Colonic mucosa (tissue), 4 donors: ENCODE measurements around the gene UBE2D3. TPM values are rescaled to one million over a fixed set of nuclear protein-coding genes. Genes with fewer than 3 reads are reported as not detected.

Experiments used
- DNase-seq: peaks from one replicate; pipeline ENCODE4 v3.0.0-alpha.2; 2020
- H3K27ac ChIP-seq: fragments of 200-600 bp; one replicate; pipeline ENCODE4 v1.8.0; 2021
- H3K27me3 ChIP-seq: fragments of 200-600 bp; one replicate; pipeline ENCODE4 v1.8.0; 2021
- H3K36me3 ChIP-seq: fragments of 200-600 bp; one replicate; pipeline ENCODE4 v1.8.0; 2021
- H3K4me1 ChIP-seq: fragments of 200-600 bp; one replicate; pipeline ENCODE4 v1.8.0; 2021; ENCODE audit warnings: mild to moderate bottlenecking
- H3K4me3 ChIP-seq: fragments of 200-600 bp; one replicate; pipeline ENCODE4 v1.8.0; 2021
- H3K9ac ChIP-seq, 2 donors: one replicate each; pipeline ENCODE4 v1.7.0; 2013; ENCODE audit warnings: control low read depth in 2 of 2, low read depth in 2 of 2, low read length in 2 of 2
- H3K9me3 ChIP-seq: fragments of 200-600 bp; one replicate; pipeline ENCODE4 v1.8.0; 2021
- intact Hi-C: fragments of 100-400 bp; cut with DNase I; formaldehyde crosslinking; loops from one replicate; pipeline ENCODE4 v1.14.1; 2022
- total RNA-seq, 2 donors: library from RNA; stranded (reverse); fragmentation: NEBNext Ultra II Directional in 1 of 2; extraction: Animal tissue kit (Norgen Biotek cat#: 25700) in 1 of 2; gene quantifications; one replicate each; pipeline ENCODE4 v1.2.1, GENCODE V29; 2021
- TF ChIP-seq, protein P1 (sequence below): fragments of 200-600 bp; IDR thresholded peaks from one replicate; pipeline ENCODE4 v1.8.0; 2022; ENCODE audit warnings: antibody characterized with exemption, mild to moderate bottlenecking
- donor health status: healthy.
- donor health status: DM: no; HTN: no; CAD: no.
- donor health status: DM: no; HTN: no; CAD: no.

UBE2D3 gene
- total RNA-seq, 2 donors from 2014 or later = 290 to 346 TPM

DNA sequence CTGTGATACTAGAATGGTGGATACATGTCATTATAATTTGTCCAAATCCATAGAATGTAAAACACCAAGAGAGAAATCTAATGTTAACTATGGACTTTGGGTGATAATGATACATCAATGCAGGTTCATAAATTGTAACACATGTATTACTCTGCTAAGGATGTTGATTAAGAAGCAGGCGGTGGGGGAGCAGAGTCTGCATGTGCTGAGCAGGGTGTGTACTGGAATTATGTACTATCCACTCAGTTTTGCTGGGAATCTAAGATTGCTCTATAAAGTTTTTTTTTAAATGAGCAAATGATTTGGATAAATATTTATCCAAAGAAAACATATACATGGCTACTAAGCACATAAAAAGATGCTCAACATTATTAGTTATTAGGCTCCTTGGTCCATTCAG is 51.5 kb downstream of the UBE2D3 start:
- Histone ChIP-seq H3K27me3 (no peaks in the 10 kb centered on the region), H3K27ac (no peak overlapping the region), H3K36me3 (no peaks in the 10 kb centered on the region), H3K9ac (no peak overlapping the region), H3K4me1 (no peaks in the 10 kb centered on the region), H3K9me3 (no peaks in the 10 kb centered on the region), H3K4me3 (no peak overlapping the region)
- intact Hi-C loops = no loop called here
- TF ChIP-seq, protein P1, sequence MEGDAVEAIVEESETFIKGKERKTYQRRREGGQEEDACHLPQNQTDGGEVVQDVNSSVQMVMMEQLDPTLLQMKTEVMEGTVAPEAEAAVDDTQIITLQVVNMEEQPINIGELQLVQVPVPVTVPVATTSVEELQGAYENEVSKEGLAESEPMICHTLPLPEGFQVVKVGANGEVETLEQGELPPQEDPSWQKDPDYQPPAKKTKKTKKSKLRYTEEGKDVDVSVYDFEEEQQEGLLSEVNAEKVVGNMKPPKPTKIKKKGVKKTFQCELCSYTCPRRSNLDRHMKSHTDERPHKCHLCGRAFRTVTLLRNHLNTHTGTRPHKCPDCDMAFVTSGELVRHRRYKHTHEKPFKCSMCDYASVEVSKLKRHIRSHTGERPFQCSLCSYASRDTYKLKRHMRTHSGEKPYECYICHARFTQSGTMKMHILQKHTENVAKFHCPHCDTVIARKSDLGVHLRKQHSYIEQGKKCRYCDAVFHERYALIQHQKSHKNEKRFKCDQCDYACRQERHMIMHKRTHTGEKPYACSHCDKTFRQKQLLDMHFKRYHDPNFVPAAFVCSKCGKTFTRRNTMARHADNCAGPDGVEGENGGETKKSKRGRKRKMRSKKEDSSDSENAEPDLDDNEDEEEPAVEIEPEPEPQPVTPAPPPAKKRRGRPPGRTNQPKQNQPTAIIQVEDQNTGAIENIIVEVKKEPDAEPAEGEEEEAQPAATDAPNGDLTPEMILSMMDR = no peak
- no peak for DNase-seq

DNA sequence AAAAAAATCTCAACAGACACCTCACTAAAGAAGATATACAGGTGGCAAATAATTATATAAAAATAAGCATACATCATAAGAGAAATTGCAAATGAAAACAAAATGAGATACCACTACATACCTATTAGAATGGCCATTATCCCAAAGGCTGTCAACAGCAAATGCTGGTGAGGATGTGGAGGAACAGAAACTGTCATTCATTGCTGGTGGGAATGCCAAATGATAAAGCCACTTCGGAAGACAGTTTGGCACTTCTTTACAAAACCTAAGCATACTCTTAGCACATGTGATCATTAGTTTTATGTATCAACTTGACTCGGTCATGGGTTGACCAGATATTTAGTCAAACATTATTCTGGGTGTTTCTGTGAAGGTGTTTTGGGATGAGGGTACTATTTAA is 53.1 kb downstream of the UBE2D3 start:
- Histone ChIP-seq H3K9ac (no peak overlapping the region), H3K4me3 (no peak overlapping the region), H3K27me3 (no peaks in the 10 kb centered on the region), H3K36me3 (no peaks in the 10 kb centered on the region), H3K4me1 (no peaks in the 10 kb centered on the region), H3K27ac (no peak overlapping the region), H3K9me3 (no peaks in the 10 kb centered on the region)
- TF ChIP-seq, protein P1 = no peak
- intact Hi-C loops = no loop called here
- no peak for DNase-seq

DNA sequence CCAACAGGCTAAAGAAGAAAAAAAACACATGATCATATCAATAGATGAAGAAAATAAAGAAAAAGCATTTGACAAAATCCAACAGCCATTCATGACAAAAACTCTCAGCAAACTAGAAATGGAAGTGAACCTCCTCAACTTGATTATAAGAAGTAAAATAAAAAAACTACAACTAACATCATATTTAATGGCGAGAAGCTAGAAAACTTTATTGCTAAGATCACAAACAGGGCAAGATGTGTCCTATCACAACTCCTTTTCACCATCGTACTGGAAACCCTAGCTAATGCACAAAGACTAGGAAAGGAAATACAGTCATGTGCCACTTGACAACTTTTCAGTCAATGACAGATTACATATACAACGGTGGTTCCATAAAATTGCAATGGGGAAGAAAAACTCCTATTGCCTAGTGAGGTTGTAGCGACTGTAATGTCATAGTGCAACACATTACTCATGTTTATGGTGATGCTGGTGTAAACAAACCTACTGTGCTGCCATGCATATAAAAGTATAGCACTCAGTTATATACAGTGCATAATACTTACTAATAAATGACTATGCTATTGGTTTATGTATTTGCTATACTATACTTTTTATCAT is 54.5 kb downstream of the UBE2D3 start:
- Histone ChIP-seq H3K9ac (no peak overlapping the region), H3K27me3 (no peaks in the 10 kb centered on the region), H3K27ac (no peak overlapping the region), H3K9me3 (no peaks in the 10 kb centered on the region), H3K4me3 (no peak overlapping the region), H3K4me1 (no peaks in the 10 kb centered on the region), H3K36me3 (no peaks in the 10 kb centered on the region)
- TF ChIP-seq, protein P1 = no peak
- intact Hi-C loops = no loop called here
- DNase-seq = no peak

DNA sequence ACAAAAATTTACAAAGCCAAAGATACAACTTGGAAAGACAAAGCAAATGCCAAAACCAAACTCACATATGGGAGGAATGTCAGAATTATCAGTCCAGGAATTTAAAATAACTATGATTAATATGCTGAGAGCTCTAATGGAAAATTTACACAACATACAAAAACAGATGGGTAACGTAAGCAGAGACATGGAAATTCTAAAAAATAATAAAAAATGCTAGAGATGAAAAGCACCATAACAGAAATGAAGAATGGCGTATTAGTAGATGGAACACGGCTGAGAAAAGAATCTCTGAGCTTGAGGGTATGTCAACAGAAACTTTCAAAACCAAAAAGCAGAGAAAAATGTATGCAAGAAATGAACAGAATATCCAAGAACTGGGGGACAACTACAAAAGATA is 62.5 kb downstream of the UBE2D3 start:
- TF ChIP-seq, protein P1 = no peak
- Histone ChIP-seq H3K4me1 (no peaks in the 10 kb centered on the region), H3K27ac (no peak overlapping the region), H3K27me3 (no peaks in the 10 kb centered on the region), H3K36me3 (no peaks in the 10 kb centered on the region), H3K4me3 (no peak overlapping the region), H3K9me3 (no peaks in the 10 kb centered on the region), H3K9ac (no peak overlapping the region)
- DNase-seq = no peak
- intact Hi-C loops = no loop called here

DNA sequence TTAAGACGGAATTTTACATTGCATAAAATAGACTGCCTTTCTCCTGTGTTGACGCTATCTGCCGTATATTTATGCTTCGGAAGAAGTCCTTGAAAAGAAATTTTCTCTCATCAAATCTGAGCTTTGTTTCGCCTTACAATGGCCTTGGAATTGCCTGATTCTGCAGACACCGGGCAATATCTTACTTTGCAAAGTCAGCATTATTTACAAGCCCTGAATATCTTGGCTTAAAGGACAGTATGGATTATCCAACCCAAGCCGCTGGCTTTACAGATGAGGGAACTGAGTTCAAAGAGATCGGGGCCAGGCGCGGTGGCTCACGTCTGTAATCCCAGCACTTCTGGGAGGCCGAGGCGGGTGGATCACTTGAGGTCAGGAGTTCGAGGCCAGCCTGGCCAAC is 65.4 kb downstream of the UBE2D3 start:
- Histone ChIP-seq H3K27ac (no peak overlapping the region), H3K27me3 (no peaks in the 10 kb centered on the region), H3K9ac (no peak overlapping the region), H3K4me1 (no peaks in the 10 kb centered on the region), H3K9me3 (no peaks in the 10 kb centered on the region), H3K4me3 (no peak overlapping the region), H3K36me3 (no peaks in the 10 kb centered on the region)
- DNase-seq = no peak
- intact Hi-C loops = no loop called here
- TF ChIP-seq, protein P1 = no peak
